ENCODE measurements around the gene VIPR2.
"Not testable (repeated sequence)": the region's sequence is repeated elsewhere in the genome, so short reads cannot be mapped to it uniquely, and the experiment has no call there.

Gene VIPR2

GRCh38 chr7:159006022-159006609 is 138.6 kb downstream of the VIPR2 start:
- DNase-seq, result not testable (repeated sequence)

GRCh38 chr7:159005618-159006017 is 139.0 kb downstream of the VIPR2 start:
- DNase-seq, result no peak

DNA sequence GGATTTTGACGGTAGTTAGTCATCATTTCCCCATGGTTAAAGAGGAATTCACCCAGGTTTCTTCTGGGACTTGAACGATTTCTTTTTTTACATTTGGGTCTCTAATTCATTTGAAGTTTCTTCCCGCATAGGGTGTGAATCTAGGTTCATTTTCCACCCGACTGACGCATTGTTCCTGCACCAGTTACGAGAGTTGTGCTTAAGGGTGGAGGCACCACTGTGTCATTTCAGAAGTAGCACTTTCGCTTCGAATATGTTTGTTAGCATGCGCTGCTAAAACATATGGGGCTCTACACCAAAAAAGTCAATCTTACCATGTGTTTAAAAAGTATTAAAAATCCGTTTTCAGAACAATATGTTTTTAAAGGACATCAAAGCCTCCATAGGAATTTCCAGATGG is 140.3 kb downstream of the VIPR2 start:
- DNase-seq, result no peak

DNA sequence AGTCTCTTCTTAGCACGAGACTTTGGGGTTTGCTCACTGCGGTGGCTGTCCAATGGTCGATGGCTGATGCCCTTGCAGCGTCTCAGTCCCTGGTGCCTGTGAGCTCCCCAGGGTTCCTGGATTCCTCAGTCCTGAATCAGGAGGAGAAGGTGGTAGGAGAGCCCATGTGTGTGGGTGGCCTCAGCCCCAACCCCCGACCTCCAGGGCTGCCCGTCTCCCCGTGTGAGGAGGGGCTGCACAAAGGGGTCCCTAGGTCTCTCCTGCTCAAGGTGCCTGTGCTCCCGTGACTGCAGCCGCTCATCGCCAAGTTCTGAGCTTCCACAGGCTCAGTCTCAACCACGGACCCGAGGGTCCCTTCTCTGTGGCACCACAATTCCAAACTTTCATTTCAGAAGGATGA is 142.9 kb downstream of the VIPR2 start:
- no peak for DNase-seq

DNA sequence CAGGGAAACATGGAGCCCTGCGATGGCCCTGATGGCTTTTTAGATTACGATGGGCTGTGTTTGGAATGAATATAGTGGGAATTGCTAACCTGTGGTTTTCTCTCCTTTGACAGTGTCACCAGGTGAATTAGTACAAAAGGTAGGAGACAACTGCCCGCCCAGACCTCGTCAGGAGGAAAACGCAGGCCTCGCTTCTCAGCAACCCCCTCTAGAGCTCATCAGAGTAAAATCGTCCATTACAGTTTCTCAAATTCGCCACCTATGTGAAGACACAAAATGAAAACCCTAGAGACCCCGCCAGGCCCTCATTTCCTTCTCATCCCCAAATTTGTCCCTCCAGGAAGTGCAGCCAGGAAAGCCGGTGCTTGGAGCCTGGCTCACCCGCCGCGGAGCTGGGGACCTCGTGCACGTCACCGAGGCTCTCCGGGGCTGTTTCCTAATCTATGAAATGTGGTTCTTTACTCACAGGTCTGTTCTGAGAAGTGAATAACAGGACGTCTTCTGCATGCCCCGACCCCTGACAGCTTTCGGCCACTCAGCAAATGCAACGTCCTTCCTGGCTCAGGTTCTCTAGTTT is 143.7 kb downstream of the VIPR2 start:
- DNase-seq, result no peak

DNA sequence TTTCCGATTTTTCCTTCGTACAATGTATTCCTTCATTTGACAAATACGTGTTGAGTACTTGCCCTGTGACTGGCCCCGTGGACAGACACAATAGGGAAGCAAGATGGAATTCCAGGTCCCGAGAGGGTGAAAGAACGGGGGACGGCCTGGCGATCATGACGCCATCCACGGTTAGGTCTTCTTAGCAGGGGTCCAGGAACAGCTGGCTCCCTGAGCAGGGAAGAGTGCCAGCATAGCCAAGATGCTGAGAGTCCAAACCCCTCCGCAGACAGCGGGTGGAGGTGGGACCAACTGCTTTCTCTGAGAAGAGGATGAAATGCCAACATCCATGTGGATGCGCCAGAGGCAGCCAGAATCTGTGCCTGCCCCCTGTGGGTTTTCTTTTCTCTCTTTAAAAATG is 144.6 kb downstream of the VIPR2 start:
- DNase-seq, result no peak

DNA sequence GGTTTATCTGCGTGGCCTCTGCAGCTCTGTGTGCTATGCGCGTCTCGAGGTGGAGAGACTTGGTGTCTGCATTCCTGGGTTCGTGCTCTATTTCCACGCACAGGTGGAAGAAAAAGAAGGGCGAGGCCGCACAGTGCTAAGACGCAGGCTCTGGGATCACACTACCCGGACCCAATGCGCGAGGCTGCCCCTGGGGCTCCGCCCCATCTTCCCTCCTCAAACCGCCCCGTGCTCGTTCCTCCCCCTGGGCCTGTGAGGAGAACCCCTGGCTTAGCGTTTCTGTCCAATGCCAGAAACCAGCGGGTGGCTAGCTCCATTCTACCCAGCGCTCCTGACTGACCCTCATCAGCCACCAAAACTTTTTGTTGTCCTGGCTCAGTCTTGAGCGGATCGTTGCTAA is 145.2 kb downstream of the VIPR2 start:
- no peak for DNase-seq

DNA sequence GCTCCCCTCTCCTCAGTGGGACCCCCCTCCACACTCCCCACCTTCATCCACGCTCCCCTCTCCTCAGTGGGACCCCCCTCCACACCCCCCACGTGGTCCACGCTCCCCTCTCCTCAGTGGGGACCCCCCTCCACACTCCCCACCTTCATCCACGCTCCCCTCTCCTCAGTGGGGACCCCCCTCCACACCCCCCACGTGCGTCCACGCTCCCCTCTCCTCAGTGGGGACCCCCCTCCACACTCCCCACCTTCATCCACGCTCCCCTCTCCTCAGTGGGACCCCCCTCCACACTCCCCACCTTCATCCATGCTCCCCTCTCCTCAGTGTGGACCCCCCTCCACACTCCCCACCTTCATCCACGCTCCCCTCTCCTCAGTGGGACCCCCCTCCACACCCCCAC is 146.4 kb downstream of the VIPR2 start:
- DNase-seq, result not testable (repeated sequence)

DNA sequence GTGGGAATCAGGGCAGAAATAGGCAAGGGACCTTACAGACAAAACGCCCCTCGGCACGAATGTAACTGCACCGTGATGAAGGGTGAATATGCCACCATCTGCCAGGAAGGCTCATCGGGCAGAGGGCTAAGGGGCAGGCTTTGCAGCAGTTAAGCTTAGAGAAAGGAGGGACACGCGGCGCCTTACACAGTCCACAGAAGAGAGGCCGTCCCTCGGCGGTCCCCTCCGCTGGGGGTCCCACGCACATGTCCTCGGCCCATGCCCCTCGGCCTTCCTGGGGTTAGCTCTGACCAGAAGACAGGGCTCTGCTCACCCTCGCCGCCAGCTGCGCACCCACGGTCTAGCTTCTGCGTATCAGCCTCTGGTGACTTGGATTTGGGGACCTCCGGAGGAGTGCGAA is 147.2 kb downstream of the VIPR2 start:
- no peak for DNase-seq

GRCh38 chr7:158997110-158997453 is 147.6 kb downstream of the VIPR2 start:
- DNase-seq, result no peak

GRCh38 chr7:158996214-158997109 is 148.2 kb downstream of the VIPR2 start:
- DNase-seq, result no peak

GRCh38 chr7:158995514-158995913 is 149.2 kb downstream of the VIPR2 start:
- DNase-seq, result no peak

DNA sequence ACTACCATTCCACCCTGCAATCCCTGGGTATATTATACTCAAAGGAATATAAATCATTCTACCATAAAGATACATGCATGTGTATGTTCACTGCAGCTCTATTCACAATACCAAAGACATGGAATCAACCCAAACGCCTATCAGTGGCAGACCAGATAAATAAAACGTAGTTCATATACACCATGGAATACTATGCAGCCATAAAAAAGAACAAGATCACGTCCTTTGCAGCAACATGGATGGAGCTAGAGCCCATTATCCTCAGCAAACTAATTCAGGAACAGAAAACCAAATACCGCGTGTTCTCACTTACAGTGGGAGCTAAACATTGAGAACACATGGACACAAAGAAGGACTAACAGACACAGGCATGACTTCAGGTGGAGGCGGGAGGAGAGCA is 150.0 kb downstream of the VIPR2 start:
- no peak for DNase-seq

DNA sequence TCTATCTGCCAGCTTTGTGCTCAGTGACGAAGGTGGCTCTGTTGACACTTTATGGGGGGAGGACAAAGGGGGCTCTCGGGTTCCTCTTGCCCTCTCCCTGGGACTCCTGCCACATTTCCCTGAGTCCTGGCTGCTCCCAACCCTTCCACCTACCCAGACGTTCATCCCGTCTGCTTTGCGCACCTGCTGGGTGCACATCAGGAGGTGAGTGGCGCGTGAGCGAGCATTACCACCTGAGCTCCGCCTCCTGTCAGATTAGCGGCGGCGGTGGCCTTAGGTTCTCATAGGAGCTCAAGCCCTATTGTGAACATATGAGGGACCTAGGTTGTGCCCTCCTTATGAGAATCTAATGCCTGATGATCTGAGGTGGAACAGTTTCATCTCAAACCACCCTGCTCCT is 151.1 kb downstream of the VIPR2 start:
- DNase-seq, result no peak

- no peak for DNase-seq
These were observed 151.9 kb downstream of the VIPR2 start for GRCh38 chr7:158992759-158993158.

GRCh38 chr7:158991824-158992621 is 152.6 kb downstream of the VIPR2 start:
- DNase-seq, result no peak

DNA sequence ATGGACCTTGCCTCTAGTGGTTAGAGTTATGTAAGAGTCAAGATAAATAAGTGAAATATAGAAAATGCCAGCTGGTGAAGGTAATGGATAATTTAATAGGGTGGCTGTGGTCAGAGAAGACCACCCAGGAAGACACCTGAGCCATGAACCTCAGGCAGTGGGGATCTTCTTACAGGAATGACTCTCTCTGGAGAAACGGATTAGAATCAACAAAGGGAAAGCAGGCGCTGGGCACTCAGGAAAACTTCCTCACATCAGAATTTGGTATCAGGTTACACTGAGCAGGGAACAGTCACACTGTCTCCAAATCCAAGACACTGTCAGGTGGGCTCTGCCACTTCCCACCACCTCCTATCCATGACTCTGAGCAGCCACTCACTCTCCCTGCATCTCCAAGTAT is 155.7 kb downstream of the VIPR2 start:
- no peak for DNase-seq

GRCh38 chr7:158988302-158988862 is 156.3 kb downstream of the VIPR2 start:
- no peak for DNase-seq

DNA sequence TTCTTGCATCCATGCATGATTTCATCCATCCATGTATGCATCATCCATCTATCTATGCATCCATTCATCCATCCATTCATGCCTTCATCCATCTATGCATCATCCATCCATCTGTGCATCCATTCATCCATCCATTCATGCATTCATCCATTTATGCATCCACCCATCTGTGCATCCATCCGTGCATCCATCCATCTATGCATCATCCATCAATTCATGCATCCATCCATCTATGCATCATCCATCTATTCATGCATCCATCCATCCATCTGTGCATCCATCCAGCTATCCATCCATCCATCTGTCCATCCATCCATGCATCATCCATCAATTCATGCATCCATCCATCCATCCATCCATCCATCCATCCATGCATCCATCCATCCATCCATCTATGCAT is 157.0 kb downstream of the VIPR2 start:
- no peak for DNase-seq

DNA sequence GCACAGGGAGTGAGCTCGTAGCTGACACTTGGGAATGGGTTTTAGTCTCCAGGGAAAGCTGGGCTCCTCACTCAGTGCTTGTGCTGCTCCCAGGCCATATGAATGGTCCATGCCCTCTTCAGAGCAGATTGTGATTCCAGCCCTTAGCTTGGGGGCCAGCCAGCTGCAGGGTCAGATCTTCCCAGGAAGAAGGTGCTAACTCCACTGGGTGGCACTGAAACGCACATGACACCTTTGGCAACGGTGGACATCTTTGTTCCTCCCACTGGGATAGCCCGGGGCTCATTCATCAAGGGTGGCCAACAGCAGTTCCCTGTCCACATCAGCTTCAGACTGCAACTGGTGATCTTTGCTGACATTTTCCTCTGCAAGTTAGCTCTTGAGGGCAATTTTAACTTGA is 159.1 kb downstream of the VIPR2 start:
- no peak for DNase-seq

- not testable (repeated sequence) for DNase-seq
These were observed 160.7 kb downstream of the VIPR2 start for GRCh38 chr7:158984007-158984406.

- not testable (repeated sequence) for DNase-seq
These were observed 162.6 kb downstream of the VIPR2 start for GRCh38 chr7:158982080-158982479.
